ENCODE data around the gene SUFU.
A peak's percentile ranks its signal among the peaks of the same experiment; 100 is the strongest.

SUFU gene

DNA sequence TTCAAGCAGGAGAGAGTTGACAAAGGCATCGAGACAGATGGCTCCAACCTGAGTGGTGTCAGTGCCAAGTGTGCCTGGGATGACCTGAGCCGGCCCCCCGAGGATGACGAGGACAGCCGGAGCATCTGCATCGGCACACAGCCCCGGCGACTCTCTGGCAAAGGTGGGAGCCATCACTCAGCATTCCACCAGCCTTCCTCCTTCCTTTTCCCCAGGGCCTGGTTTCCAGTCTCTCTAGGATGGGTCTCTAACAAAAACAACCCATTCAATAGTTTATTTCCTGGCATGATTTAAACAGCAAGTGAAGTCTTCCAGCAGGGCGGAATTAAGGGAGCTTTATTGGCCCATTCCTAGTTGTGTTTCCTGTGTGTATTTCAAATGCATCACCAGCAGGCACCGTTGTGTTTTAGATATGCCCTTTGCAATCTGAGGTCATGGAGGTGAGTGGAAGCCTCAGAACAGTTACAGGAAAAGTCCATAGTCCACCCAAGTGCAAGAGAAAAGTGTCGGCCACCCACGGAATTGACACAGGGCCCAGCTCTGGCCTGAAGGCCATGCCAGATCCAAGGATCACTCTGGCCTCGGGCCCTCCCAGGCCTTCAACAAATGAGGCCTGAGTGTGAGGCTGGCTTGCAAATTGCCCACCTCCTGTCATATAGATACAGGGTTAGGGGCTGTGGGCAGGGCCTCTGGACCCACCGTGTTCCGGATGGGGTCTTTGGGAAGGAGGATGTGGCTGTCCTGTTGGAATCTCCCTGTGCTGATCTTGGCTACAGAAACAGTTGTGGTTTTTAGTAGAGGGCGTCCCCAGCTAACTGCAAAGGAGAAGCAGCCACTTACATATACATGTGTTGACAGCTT, 93.6 kb downstream of the SUFU start:
- DNase-seq, result no peak

- DNase-seq, result no peak
Observed at GRCh38 chr10:102598243-102598642, 94.5 kb downstream of the SUFU start.

DNA sequence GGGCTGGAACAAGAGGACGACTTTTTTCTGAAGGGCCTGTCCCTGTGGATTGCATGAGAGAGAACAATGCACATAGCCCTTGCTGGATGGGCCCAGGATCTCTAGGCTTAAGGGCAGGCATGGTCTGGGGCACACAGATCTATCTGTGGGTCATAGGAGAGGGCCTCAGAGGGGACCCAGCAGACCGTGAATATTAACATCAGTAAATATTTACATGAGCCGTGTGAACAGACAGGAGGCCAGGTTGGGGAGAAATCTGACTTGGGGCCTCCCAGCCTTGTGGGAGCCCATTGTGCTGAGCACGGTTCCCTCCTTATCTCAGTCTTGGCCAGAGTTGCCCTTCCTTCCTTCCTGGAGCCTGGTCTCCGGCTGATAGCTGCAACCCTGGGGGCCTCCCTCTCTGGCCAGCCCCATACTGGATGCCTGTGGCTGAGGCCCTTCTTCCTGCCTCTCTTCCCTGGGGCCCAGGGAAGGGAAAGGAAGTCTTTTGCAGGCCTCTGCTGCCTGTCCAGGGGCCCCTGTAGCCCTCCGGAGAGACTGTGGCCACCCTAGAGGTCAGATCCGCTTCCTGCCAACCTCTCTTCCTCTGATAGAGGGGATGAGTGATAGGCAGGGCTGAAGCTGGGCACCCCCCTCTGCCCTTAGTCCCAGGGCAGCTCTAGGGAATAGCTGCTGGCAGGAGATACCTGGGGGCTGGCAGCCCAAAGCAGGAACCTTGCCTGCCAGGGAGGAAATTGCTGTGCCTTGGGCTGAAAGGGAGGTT, 96.0 kb downstream of the SUFU start:
- DNase-seq, result no peak

- no peak for DNase-seq
Observed at GRCh38 chr10:102600816-102601215, 97.0 kb downstream of the SUFU start.

GRCh38 chr10:102601639-102602038, 97.9 kb downstream of the SUFU start:
- DNase-seq, result no peak

GRCh38 chr10:102602272-102603045, 98.7 kb downstream of the SUFU start:
- no peak for DNase-seq

DNA sequence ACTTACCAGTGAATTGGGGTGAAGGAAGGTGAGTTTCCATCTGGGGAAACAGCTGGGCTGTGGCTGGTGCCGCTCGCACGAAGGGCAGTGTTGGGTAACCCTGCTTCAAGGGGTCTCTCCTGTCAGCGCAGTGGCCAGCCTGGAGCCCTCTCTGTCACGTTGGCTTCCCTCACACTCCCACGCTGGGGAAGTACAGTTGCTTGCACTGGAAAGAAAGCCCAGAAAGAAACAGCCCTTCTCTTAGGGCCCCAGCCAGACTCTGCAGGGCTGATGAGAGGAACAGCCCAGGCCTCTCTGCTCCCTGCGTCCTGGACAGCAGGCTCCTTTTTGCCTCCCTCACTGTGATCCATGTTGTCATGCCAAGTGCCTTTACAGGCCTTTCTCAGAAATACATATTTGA, 100.2 kb downstream of the SUFU start:
- DNase-seq, result no peak

- peak; percentile 83 for DNase-seq
Observed at GRCh38 chr10:102604439-102604841, 100.7 kb downstream of the SUFU start.

DNA sequence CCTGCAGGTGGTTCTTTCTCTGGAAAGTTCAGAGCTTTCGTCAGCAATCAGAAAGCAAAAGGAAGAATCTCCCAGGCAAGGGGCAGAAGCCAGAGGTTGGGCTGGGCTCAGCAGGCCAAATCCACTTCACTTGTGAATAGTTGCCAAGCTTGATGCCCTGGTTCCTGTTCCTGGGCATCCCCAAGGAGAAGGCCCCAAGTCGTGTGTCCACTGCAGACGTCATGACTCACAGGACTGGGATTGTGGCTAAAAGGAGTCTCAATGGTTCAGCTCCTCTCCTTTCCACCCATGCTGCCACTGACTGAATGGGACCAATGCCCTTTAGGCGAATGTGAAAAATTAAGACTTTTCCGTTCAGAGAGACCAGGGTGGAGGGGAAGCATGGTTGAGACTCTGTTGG, 101.9 kb downstream of the SUFU start:
- peak; percentile 69 for DNase-seq

GRCh38 chr10:102608487-102608886, 104.7 kb downstream of the SUFU start:
- no peak for DNase-seq

DNA sequence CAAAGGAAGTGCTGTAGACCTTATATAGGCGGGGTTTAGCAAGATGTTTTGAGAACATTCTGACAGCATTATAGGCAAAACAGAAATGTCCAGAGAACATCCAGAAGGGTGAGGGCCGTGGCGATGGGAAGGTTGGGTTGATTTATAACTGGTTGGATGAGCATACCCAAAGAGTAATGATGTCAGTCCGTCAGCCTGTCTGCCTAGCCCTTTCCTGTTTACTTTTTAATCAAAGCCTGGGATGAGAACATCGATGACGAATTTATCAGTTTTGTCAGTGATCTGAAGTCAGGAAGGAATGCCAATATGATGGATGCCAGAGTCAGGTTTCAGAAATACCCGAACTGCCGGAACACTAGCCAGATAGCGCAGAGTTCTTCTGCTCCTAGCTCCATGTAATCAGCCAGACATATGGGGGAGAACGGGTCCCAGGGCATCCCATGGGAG, 106.7 kb downstream of the SUFU start:
- DNase-seq, result no peak

DNA sequence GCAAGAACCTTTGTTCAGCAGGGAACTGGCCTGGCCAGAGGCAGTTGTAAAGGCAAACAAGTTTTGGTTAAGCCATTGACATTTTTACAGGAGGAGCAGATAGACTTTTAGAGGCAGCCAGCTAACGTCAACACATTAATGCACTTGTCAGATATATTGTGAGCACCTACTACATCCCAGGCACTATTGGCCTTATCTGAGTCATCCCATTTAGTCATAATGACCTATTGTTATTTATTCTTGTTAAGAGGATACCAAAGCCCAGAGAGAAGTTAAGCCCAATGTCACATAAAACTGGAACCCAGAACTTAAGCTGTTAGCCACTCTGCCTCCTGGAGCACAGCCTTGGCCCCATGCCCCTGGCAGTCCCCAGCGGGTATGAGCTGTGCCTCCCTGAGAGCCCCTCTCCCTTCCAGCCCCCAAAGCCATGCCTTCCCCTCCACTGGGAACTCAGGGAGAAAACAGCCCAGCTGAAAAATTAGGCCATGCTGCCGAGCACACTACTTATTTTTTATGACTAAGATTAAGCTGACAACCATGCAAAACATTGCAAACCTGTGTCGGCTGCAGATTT, 107.8 kb downstream of the SUFU start:
- no peak for DNase-seq

- DNase-seq, result no peak
Observed at GRCh38 chr10:102612964-102613275, 109.1 kb downstream of the SUFU start.

- no peak for DNase-seq
Observed at GRCh38 chr10:102613286-102613685, 109.5 kb downstream of the SUFU start.

DNA sequence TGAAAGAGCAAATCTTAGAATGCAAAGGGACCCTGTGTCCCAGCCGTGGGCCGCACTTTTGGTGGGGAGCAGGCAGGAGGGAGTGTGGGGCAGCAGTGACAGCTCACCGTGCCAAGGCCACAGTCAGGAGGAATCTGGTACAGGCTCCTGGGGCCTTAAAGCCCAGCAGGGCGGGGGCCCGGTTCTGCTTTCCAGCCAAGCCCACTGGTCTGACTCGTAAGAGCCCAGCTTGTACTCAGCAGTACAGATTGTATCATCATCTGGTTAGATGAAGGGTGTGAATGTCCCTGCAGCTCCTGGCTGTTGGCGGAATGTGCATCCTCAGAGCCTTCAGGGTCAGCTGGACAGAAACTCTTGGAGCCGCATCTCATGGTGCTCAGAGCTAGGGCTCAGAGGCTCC, 110.0 kb downstream of the SUFU start:
- DNase-seq, result no peak

DNA sequence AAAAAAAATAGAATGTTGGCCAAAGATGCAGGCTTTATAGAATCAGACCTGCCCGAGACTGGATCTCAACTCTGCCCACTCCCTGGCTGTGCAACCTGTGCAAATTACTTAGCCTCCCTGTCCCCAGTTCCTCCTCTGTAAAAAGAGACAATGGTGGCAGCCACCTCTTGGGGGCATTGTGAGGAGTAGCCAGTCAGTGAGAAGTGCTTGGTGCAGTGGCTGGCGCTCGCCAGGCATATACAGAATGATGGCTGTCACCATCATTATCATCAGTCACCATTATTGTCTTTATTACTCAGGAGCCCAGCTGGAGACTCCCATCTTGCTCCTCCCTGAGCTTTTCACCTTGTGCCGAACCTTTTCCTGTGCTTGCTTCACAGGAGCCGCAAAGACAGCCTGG, 111.1 kb downstream of the SUFU start:
- DNase-seq, result no peak

DNA sequence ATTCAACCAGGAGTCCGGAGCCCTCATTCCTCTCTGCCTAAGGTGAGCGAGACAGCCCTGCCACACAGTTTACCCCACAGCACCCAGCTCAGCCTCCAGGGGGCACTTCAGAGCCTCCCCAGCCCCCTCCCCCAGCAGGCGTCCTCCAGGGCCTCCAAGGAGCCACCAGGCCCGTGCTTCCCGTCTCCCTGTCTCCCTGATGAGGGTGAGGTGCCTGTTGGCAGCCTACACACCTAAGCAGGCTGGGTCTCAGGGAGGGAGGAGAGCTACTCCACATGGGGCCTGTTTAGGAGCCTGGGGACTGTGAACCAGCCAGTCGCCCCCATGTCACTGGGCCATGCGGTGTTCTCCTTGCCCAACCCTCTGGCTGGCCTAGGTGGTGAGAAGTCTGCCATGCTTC, 111.6 kb downstream of the SUFU start:
- no peak for DNase-seq

GRCh38 chr10:102616066-102616770, 112.4 kb downstream of the SUFU start:
- DNase-seq, result no peak

DNA sequence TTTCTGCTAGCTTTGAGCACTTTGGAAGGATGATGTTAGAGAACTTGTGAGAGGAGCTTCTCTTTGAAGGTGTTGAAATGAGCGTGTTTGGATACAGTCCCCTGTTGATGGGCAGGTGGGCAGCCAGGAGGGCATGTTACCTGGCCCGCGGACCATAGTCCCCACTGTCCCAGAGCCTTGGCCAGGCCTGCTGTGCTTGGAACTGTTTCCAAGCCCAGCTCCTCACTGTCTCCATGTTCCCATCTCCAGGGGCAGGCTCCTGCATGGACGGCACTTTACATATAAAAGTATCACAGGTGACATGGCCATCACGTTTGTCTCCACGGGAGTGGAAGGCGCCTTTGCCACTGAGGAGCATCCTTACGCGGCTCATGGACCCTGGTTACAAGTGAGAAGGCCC, 113.3 kb downstream of the SUFU start:
- DNase-seq, result no peak

DNA sequence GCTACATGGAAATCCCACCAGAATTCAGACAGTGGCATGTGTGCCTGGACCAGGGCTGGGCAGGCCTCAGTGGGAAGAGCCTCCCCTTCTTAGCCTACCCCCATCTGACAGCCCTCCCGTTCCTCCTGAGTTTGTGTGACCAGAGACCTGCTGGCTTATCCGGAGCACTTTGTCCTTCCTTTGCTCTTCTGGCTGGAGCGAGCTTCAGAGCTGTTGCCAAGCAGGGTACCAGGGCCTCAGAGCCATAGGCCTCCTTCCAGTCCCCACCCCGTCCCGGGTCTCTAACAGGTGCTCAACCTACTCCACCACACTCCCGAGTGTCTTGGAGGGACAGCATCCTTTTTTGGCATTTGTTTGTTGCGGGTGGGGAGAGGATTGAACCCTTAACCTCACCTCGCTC, 114.0 kb downstream of the SUFU start:
- DNase-seq, result no peak

- DNase-seq, result no peak
Observed at GRCh38 chr10:102619281-102619981, 115.7 kb downstream of the SUFU start.

- DNase-seq, result no peak
Observed at GRCh38 chr10:102620138-102620590, 116.4 kb downstream of the SUFU start.
